Activated CD8-positive, alpha-beta memory T cell treated with anti-CD3 and anti-CD28 coated beads, Interleukin-2, amount 50 U/mL, for 4 hours (primary cell): ENCODE data around the gene CD274.
"Not testable (repeated sequence)": the region's sequence is repeated elsewhere in the genome, so short reads cannot be mapped to it uniquely, and the experiment has no call there.

Experiments
- DNase-seq: peaks from one replicate; pipeline ENCODE4 v3.0.0-alpha.2; 2020

The CD274 gene

GRCh38 chr9:5470122-5470521, 19.8 kb downstream of the CD274 start:
- no peak for DNase-seq

GRCh38 chr9:5470816-5471215, 20.5 kb downstream of the CD274 start:
- DNase-seq: no peak

GRCh38 chr9:5475611-5476010, 25.3 kb downstream of the CD274 start:
- DNase-seq: not testable (repeated sequence)

GRCh38 chr9:5478206-5478605, 27.9 kb downstream of the CD274 start:
- DNase-seq: no peak

- no peak for DNase-seq
These were observed 29.8 kb downstream of the CD274 start for GRCh38 chr9:5479994-5480694.

- DNase-seq: no peak
These were observed 30.6 kb downstream of the CD274 start for GRCh38 chr9:5480919-5481318.

GRCh38 chr9:5481322-5482040, 31.1 kb downstream of the CD274 start:
- no peak for DNase-seq

- no peak for DNase-seq
These were observed 31.9 kb downstream of the CD274 start for GRCh38 chr9:5482194-5482593.

GRCh38 chr9:5483306-5483705, 33.0 kb downstream of the CD274 start:
- no peak for DNase-seq

- DNase-seq: no peak
These were observed 35.2 kb downstream of the CD274 start for GRCh38 chr9:5485378-5486085.

- no peak for DNase-seq
These were observed 36.6 kb downstream of the CD274 start for GRCh38 chr9:5486988-5487387.

GRCh38 chr9:5488221-5489008, 38.1 kb downstream of the CD274 start:
- DNase-seq: no peak

GRCh38 chr9:5489630-5490490, 39.5 kb downstream of the CD274 start:
- no peak for DNase-seq

GRCh38 chr9:5492965-5493678, 42.8 kb downstream of the CD274 start:
- no peak for DNase-seq

GRCh38 chr9:5493679-5494511, 43.6 kb downstream of the CD274 start:
- DNase-seq: no peak

GRCh38 chr9:5494765-5495164, 44.4 kb downstream of the CD274 start:
- DNase-seq: not testable (repeated sequence)

GRCh38 chr9:5499157-5499556, 48.8 kb downstream of the CD274 start:
- no peak for DNase-seq

GRCh38 chr9:5499889-5500398, 49.6 kb downstream of the CD274 start:
- no peak for DNase-seq

GRCh38 chr9:5500441-5501235, 50.3 kb downstream of the CD274 start:
- DNase-seq: no peak
